Hepatocyte (in vitro differentiated cells): ENCODE results near the gene CKS1B. TPM values are rescaled to one million over a fixed set of nuclear protein-coding genes. Genes with fewer than 3 reads are reported as not detected.

ENCODE experiments used
- DNase-seq: peaks from one replicate; pipeline ENCODE4 v3.0.0-alpha.2; 2016; ENCODE audit warnings: low spot score
- H2AFZ ChIP-seq: fragments of 200-600 bp; sonication (generic); 2 replicates; pipeline ENCODE4 v1.6.0; 2016; ENCODE audit warnings: antibody characterized with exemption, mild to moderate bottlenecking
- H3K27ac ChIP-seq: fragments of 200-600 bp; sonication (generic); 2 replicates; pipeline ENCODE4 v1.5.1; 2016; ENCODE audit warnings: mild to moderate bottlenecking
- H3K27me3 ChIP-seq: fragments of 200-600 bp; sonication (generic); 2 replicates; pipeline ENCODE4 v1.6.1; 2016
- H3K36me3 ChIP-seq: fragments of 200-600 bp; sonication (generic); replicated peaks from 2 replicates; pipeline ENCODE4 v1.5.1; 2016; ENCODE audit warnings: low read depth; ENCODE audit not compliant: insufficient read depth
- H3K4me1 ChIP-seq: fragments of 200-600 bp; sonication (generic); 2 replicates; pipeline ENCODE4 v1.5.1; 2016; ENCODE audit warnings: mild to moderate bottlenecking, moderate library complexity; ENCODE audit not compliant: insufficient read depth
- H3K4me2 ChIP-seq: fragments of 200-600 bp; sonication (generic); 2 replicates; pipeline ENCODE4 v1.6.0; 2016
- H3K4me3 ChIP-seq: fragments of 200-600 bp; sonication (generic); 2 replicates; pipeline ENCODE4 v1.5.1; 2016; ENCODE audit warnings: mild to moderate bottlenecking
- H3K79me2 ChIP-seq: fragments of 200-600 bp; sonication (generic); 2 replicates; pipeline ENCODE4 v1.6.0; 2017; ENCODE audit warnings: mild to moderate bottlenecking
- H3K9me2 ChIP-seq: fragments of 200-600 bp; sonication (generic); replicated peaks from 2 replicates; pipeline ENCODE4 v1.6.0; 2017; ENCODE audit warnings: mild to moderate bottlenecking; ENCODE audit not compliant: insufficient read depth
- H3K9me3 ChIP-seq: fragments of 200-600 bp; sonication (generic); 2 replicates; pipeline ENCODE4 v1.5.1; 2016; ENCODE audit warnings: low read depth, mild to moderate bottlenecking
- H4K20me1 ChIP-seq: fragments of 200-600 bp; sonication (generic); 2 replicates; pipeline ENCODE4 v1.6.0; 2016; ENCODE audit warnings: mild to moderate bottlenecking; ENCODE audit not compliant: insufficient read depth, poor library complexity, severe bottlenecking
- EZH2 ChIP-seq: fragments of 200-600 bp; sonication (generic); IDR thresholded peaks from 2 replicates; pipeline ENCODE4 v1.6.1; 2016; ENCODE audit warnings: antibody characterized with exemption, mild to moderate bottlenecking, borderline replicate concordance
- EZH2phosphoT487 ChIP-seq: fragments of 200-600 bp; sonication (generic); IDR thresholded peaks from one replicate; pipeline ENCODE4 v1.6.1; 2018; ENCODE audit warnings: antibody characterized with exemption, mild to moderate bottlenecking, low read depth, moderate library complexity; ENCODE audit not compliant: unreplicated experiment, severe bottlenecking
- WGBS: methylation state at CpG from one replicate; pipeline ENCODE4 v1.1.6; 2016; ENCODE audit warnings: low lambda C conversion rate; ENCODE audit errors: missing lambda C conversion rate; 5-methylcytosine and 5-hydroxymethylcytosine counted together
- polyA plus RNA-seq: library from polyadenylated mRNA; unstranded; fragments of >200 nt; fragmentation: Nextera tagmentation; extraction: Ambion mirVana; gene quantifications from 2 replicates; pipeline ENCODE4 v1.2.1, GENCODE V29; 2016
- total RNA-seq: library from RNA; depleted of rRNA; stranded (reverse); fragments of >200 nt; gene quantifications from 2 replicates; pipeline ENCODE4 v1.2.3, GENCODE V29; 2014
- TF ChIP-seq, protein P1 (sequence below): fragments of 200-600 bp; sonication (generic); IDR thresholded peaks from 2 replicates; pipeline ENCODE4 v1.5.1; 2016; ENCODE audit warnings: antibody characterized with exemption, mild to moderate bottlenecking; ENCODE audit not compliant: poor library complexity

CKS1B gene
- total and polyA plus RNA-seq, 2 experiments from 2014 or later, result 40.4 to 91.3 TPM

DNA sequence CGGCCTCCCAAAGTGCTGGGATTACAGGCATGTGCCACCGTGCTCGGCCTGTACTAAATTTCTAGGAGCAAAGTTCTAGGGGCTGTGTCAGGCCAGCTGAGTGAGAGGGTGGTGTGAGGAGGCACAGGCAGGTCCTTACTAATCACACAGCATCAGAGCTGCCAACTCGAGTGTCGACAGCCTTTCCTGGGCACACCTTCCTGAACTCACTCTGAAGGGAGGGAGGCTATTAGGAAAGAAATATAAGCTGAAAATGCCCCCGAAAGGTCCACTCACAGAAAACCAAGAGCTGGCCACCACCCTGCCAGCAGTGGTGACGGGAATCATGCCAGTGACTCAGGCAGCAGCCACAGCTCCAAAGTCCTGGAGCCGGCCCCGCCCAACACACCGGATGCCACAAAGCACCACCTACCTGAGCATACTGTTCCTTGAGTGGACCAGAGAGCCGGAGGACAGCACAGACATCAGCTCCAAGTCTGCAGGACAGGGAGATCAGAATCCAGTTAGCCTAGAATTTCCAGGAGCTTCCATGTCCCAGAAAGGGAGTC is 42.5 kb upstream of the CKS1B start:
- H3K4me3 ChIP-seq, result no peak overlapping the region
- 80% methylated on average over 11 of the region's 11 CpGs for WGBS
- H4K20me1 ChIP-seq, result no peaks in the 10 kb centered on the region
- H3K9me2 ChIP-seq, result no peaks in the 10 kb centered on the region
- H3K27ac ChIP-seq, result peak overlapping the region; percentile 89
- DNase-seq, result peak; percentile 85
- no peaks in the 10 kb centered on the region for H3K36me3 ChIP-seq
- TF ChIP-seq, protein P1, sequence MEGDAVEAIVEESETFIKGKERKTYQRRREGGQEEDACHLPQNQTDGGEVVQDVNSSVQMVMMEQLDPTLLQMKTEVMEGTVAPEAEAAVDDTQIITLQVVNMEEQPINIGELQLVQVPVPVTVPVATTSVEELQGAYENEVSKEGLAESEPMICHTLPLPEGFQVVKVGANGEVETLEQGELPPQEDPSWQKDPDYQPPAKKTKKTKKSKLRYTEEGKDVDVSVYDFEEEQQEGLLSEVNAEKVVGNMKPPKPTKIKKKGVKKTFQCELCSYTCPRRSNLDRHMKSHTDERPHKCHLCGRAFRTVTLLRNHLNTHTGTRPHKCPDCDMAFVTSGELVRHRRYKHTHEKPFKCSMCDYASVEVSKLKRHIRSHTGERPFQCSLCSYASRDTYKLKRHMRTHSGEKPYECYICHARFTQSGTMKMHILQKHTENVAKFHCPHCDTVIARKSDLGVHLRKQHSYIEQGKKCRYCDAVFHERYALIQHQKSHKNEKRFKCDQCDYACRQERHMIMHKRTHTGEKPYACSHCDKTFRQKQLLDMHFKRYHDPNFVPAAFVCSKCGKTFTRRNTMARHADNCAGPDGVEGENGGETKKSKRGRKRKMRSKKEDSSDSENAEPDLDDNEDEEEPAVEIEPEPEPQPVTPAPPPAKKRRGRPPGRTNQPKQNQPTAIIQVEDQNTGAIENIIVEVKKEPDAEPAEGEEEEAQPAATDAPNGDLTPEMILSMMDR, result no peak
- TF ChIP-seq EZH2 (no peak), EZH2phosphoT487 (no peak)
- H3K4me1 ChIP-seq, result peaks cover 8% of the 10 kb centered on the region
- H3K4me2 ChIP-seq, result peak overlapping the region; percentile 15
- no peaks in the 10 kb centered on the region for H3K27me3 ChIP-seq
- no peaks in the 10 kb centered on the region for H3K9me3 ChIP-seq
- no peak overlapping the region for H2AFZ ChIP-seq
- peaks cover 9% of the 10 kb centered on the region for H3K79me2 ChIP-seq

DNA sequence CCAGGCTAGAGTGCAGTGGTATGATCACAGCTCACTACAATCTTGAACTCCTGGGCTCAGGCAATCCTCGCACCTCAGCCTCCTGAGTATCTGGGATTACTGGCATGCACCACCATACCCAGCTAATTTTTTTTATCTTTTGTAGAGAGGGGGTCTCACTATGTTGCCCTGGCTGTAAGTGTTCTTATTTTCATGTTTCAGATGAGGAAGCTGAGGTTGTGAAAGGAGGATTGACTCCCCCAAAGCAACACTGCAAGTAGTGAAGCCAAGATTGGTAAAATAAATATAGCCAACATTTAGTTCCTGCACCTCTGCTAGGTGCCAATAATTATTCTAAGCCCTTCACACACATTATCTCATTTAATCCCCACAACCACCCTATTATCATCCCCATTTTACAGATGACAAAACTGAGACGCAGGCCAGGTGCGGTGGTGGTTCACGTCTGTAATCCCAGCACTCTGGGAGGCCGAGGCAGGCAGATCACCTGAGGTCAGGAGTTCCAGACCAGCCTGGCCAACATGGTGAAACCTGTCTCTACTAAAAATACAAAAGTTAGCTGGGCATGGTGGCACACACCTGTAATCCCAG is 40.0 kb upstream of the CKS1B start:
- H3K36me3 ChIP-seq, result no peaks in the 10 kb centered on the region
- WGBS, result 98% methylated on average over 5 of the region's 5 CpGs
- no peak overlapping the region for H3K4me3 ChIP-seq
- H4K20me1 ChIP-seq, result no peaks in the 10 kb centered on the region
- no peak for DNase-seq
- no peaks in the 10 kb centered on the region for H3K27me3 ChIP-seq
- H3K9me3 ChIP-seq, result no peaks in the 10 kb centered on the region
- H3K4me1 ChIP-seq, result peaks cover 8% of the 10 kb centered on the region
- H2AFZ ChIP-seq, result no peak overlapping the region
- no peaks in the 10 kb centered on the region for H3K9me2 ChIP-seq
- no peak overlapping the region for H3K4me2 ChIP-seq
- TF ChIP-seq EZH2phosphoT487 (no peak), EZH2 (no peak)
- TF ChIP-seq, protein P1, result no peak
- H3K79me2 ChIP-seq, result peaks cover 9% of the 10 kb centered on the region
- H3K27ac ChIP-seq, result no peak overlapping the region

DNA sequence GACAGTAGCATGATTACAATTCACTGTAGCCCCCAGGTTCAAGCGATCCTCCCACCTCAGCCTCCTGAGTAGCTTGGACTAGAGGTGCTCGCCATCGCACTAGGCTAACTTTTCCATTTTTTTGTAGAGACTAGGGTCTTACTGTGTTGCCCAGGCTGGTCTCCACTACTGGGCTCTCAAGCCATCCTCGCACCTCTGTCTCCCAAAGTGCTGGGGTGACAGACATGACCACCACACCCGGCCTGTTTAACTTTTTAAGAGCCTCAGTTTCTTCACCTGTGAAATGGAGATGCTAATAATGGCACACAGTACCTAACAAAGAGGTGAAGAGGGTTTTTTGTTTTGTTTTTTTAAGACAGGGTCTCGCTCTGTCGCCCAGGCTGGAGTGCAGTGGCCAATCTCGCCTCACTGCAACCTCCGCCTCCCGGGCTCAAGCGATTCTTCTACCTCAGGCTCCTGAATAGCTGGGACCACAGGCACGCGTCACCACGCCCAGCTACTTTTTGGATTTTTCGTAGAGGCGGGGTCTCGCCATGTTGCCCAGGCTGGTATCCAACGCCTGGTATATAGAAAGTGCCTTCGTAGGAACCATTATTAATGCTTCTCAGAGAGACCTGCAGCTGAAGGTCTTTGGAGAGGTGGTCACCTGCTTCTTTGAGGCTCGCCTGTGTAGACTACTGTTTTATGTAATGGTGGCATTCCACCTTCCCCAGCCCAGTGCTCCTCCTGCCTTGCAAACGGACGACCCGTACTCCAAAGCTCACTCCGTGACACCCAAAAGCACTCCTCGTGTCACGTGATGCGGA is 38.5 kb upstream of the CKS1B start:
- Histone ChIP-seq H3K79me2 (peaks cover 9% of the 10 kb centered on the region), H3K9me2 (no peaks in the 10 kb centered on the region), H3K4me2 (peak overlapping the region; percentile 69), H3K27me3 (no peaks in the 10 kb centered on the region), H3K4me1 (peaks cover 8% of the 10 kb centered on the region), H3K4me3 (peak overlapping the region; percentile 26), H3K36me3 (no peaks in the 10 kb centered on the region), H3K27ac (peak overlapping the region; percentile 96), H4K20me1 (no peaks in the 10 kb centered on the region), H3K9me3 (no peaks in the 10 kb centered on the region), H2AFZ (peak overlapping the region; percentile 71)
- DNase-seq, result no peak
- TF ChIP-seq EZH2phosphoT487 (no peak), EZH2 (no peak)
- TF ChIP-seq, protein P1, result no peak
- 49% methylated on average over 25 of the region's 27 CpGs for WGBS
